OCI-LY1 (cell line): Measurements from ENCODE around the gene ELN.

Experiments used
- EZH2 ChIP-seq: fragments of 200-600 bp; sonication (generic), shearing (Covaris generic); IDR thresholded peaks from 2 replicates; pipeline ENCODE4 v1.8.0; 2017; ENCODE audit warnings: borderline replicate concordance, mixed run types, mild to moderate bottlenecking, antibody characterized with exemption, low read length, moderate library complexity, mixed read lengths
- TF ChIP-seq, protein P1 (sequence below): fragments of 200-600 bp; sonication (generic), shearing (Covaris generic); IDR thresholded peaks from 2 replicates; pipeline ENCODE4 v1.5.1; 2017; ENCODE audit warnings: mild to moderate bottlenecking, antibody characterized with exemption, low read length, moderate library complexity, mixed read lengths

DNA sequence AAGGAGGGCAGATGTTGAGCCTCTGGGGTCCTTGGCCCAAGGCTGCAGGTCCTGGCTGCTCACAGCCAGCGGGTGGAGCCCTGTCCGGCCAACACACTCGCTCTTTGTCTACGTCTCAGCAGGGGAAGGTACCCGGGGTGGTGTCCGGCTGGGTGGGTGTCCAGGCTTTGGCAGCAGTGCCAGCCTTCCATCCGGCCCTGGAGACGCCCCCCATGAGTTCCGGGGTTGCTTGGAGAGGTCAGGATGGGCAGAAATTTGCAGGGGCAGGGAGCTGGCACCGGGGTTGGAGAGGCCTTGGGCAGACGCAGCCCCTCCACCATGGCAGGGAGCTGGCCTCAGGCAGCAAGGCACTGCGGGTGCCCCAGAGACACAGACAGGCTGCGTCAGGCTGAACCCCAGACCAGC is 42.2 kb upstream of the ELN start:
- TF ChIP-seq, protein P1, sequence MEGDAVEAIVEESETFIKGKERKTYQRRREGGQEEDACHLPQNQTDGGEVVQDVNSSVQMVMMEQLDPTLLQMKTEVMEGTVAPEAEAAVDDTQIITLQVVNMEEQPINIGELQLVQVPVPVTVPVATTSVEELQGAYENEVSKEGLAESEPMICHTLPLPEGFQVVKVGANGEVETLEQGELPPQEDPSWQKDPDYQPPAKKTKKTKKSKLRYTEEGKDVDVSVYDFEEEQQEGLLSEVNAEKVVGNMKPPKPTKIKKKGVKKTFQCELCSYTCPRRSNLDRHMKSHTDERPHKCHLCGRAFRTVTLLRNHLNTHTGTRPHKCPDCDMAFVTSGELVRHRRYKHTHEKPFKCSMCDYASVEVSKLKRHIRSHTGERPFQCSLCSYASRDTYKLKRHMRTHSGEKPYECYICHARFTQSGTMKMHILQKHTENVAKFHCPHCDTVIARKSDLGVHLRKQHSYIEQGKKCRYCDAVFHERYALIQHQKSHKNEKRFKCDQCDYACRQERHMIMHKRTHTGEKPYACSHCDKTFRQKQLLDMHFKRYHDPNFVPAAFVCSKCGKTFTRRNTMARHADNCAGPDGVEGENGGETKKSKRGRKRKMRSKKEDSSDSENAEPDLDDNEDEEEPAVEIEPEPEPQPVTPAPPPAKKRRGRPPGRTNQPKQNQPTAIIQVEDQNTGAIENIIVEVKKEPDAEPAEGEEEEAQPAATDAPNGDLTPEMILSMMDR = no peak
- no peak for TF ChIP-seq EZH2
